ENCODE data around the gene LDLRAP1. TPM values are rescaled to one million over a fixed set of nuclear protein-coding genes. Genes with fewer than 3 reads are reported as not detected.

LDLRAP1 gene
- total and polyA plus RNA-seq, 9 of the 15 experiments (the other 6 are each of a cell fraction or from before 2014, with no cell fraction given): 0.56 to 29.6 (median 16.2) TPM

DNA sequence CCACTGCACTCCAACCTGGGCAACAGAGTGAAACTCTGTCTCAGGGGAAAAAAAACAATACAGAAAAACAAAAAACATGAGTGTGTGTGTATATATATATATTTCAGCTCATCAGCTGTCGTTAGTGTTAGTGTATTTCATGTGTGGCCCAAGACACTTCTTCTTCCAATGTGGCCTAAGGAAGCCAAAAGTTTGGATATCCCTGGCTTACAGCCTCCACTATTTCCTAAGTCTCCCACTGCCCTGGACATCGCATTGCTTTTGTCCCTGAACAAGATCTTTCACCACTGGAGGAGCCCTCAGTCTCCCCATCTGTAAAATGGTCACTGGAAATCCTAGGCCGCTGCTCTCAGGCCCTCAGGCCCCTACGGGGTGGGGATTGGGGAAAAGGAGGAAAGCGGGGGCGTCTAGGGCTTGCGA, 391 bp upstream of the LDLRAP1 start (continued):
- TF ChIP-seq, protein P1, sequence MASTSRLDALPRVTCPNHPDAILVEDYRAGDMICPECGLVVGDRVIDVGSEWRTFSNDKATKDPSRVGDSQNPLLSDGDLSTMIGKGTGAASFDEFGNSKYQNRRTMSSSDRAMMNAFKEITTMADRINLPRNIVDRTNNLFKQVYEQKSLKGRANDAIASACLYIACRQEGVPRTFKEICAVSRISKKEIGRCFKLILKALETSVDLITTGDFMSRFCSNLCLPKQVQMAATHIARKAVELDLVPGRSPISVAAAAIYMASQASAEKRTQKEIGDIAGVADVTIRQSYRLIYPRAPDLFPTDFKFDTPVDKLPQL (IDR thresholded peaks at IDR 0.05; ENCODE audit: extremely low read depth, insufficient read length): no peak
- TF ChIP-seq TOE1 (IDR thresholded peaks at IDR 0.05; ENCODE audit: borderline replicate concordance) (peak; percentile 61; the same call in 1 of the 2 replicates), TOE1 (CRISPR knock-in tag; IDR thresholded peaks at IDR 0.05; ENCODE audit: borderline replicate concordance, low read depth) (no peak), TGIF2 (CRISPR knock-in tag; IDR thresholded peaks at IDR 0.05) (no peak), ZNF583 (CRISPR knock-in tag; IDR thresholded peaks at IDR 0.05) (no peak), ETV6 (IDR thresholded peaks at IDR 0.05; ENCODE audit: borderline replicate concordance in 1 of 2, low read depth in 2 of 2, low read length in 1 of 2) (no peak), ETV6 (CRISPR knock-in tag; IDR thresholded peaks at IDR 0.05; ENCODE audit: borderline replicate concordance) (no peak), HDAC2 (IDR thresholded peaks at IDR 0.05) (peak; percentile 99), CBX8 (IDR thresholded peaks at IDR 0.05; ENCODE audit: borderline replicate concordance, extremely low read depth, low read depth, low read length, poor library complexity, severe bottlenecking) (no peak), KDM1A (IDR thresholded peaks at IDR 0.05) (peak; percentile 97 to 99), CCNT2 (IDR thresholded peaks at IDR 0.05; ENCODE audit: borderline replicate concordance, extremely low read depth, insufficient read length, low read depth, low read length) (no peak), KDM5B (IDR thresholded peaks at IDR 0.05; ENCODE audit: insufficient replicate concordance, low read depth, low read length) (no peak), ZNF133 (CRISPR knock-in tag; IDR thresholded peaks at IDR 0.05) (no peak), KAT7 (CRISPR knock-in tag; IDR thresholded peaks at IDR 0.05; ENCODE audit: borderline replicate concordance) (0 out of 2 replicates have a peak, but pooled peaks have one; percentile 58), SOX6 (IDR thresholded peaks at IDR 0.05) (no peak), SRSF3 (IDR thresholded peaks at IDR 0.05; ENCODE audit: insufficient read depth, low read length) (no peak), ZNF764 (CRISPR knock-in tag; IDR thresholded peaks at IDR 0.05; ENCODE audit: low read depth) (no peak)
- TF ChIP-seq, protein P2, sequence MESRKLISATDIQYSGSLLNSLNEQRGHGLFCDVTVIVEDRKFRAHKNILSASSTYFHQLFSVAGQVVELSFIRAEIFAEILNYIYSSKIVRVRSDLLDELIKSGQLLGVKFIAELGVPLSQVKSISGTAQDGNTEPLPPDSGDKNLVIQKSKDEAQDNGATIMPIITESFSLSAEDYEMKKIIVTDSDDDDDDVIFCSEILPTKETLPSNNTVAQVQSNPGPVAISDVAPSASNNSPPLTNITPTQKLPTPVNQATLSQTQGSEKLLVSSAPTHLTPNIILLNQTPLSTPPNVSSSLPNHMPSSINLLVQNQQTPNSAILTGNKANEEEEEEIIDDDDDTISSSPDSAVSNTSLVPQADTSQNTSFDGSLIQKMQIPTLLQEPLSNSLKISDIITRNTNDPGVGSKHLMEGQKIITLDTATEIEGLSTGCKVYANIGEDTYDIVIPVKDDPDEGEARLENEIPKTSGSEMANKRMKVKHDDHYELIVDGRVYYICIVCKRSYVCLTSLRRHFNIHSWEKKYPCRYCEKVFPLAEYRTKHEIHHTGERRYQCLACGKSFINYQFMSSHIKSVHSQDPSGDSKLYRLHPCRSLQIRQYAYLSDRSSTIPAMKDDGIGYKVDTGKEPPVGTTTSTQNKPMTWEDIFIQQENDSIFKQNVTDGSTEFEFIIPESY (CRISPR knock-in tag; IDR thresholded peaks at IDR 0.05): no peak
- TF ChIP-seq, protein P3, sequence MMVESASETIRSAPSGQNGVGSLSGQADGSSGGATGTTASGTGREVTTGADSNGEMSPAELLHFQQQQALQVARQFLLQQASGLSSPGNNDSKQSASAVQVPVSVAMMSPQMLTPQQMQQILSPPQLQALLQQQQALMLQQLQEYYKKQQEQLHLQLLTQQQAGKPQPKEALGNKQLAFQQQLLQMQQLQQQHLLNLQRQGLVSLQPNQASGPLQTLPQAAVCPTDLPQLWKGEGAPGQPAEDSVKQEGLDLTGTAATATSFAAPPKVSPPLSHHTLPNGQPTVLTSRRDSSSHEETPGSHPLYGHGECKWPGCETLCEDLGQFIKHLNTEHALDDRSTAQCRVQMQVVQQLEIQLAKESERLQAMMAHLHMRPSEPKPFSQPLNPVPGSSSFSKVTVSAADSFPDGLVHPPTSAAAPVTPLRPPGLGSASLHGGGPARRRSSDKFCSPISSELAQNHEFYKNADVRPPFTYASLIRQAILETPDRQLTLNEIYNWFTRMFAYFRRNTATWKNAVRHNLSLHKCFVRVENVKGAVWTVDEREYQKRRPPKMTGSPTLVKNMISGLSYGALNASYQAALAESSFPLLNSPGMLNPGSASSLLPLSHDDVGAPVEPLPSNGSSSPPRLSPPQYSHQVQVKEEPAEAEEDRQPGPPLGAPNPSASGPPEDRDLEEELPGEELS (CRISPR knock-in tag; IDR thresholded peaks at IDR 0.05; ENCODE audit: borderline replicate concordance): no peak
- TF ChIP-seq, protein P4, sequence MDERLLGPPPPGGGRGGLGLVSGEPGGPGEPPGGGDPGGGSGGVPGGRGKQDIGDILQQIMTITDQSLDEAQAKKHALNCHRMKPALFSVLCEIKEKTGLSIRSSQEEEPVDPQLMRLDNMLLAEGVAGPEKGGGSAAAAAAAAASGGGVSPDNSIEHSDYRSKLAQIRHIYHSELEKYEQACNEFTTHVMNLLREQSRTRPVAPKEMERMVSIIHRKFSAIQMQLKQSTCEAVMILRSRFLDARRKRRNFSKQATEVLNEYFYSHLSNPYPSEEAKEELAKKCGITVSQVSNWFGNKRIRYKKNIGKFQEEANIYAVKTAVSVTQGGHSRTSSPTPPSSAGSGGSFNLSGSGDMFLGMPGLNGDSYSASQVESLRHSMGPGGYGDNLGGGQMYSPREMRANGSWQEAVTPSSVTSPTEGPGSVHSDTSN (CRISPR knock-in tag; IDR thresholded peaks at IDR 0.05; ENCODE audit: low read depth): no peak
- TF ChIP-seq, protein P4 (tag; conservative IDR thresholded peaks at IDR 0.05; ENCODE audit: low read depth): no peak

All from K562 (cell line).